Esophagus muscularis mucosa (tissue), 4 donors: Measurements from ENCODE around the gene SPINT4. TPM values are rescaled to one million over a fixed set of nuclear protein-coding genes. Genes with fewer than 3 reads are reported as not detected.
"Not testable (repeated sequence)": the region's sequence is repeated elsewhere in the genome, so short reads cannot be mapped to it uniquely, and the experiment has no call there.

Experiments used
- DNase-seq: peaks from one replicate; pipeline ENCODE4 v3.0.0-alpha.2; 2017; ENCODE audit errors: extremely low spot score
- H3K27ac ChIP-seq, 4 donors: fragments of 200-600 bp; sonication (generic); replicated peaks in 1 of 4; 1 replicate in 3 of 4; 2 replicates in 1 of 4; pipeline ENCODE4 v1.5.1; 2016 to 2019; ENCODE audit warnings: mild to moderate bottlenecking in 1 of 4
- H3K27me3 ChIP-seq, 4 donors: fragments of 200-600 bp; sonication (generic); one replicate each; pipeline versions ENCODE4 v1.5.1 to v1.6.0; 2016 to 2019
- H3K36me3 ChIP-seq, 4 donors: fragments of 200-600 bp; sonication (generic); one replicate each; pipeline ENCODE4 v1.5.1; 2016 to 2019
- H3K4me1 ChIP-seq, 4 donors: fragments of 200-600 bp; sonication (generic); one replicate each; pipeline ENCODE4 v1.5.1; 2016 to 2019
- H3K4me3 ChIP-seq, 4 donors: fragments of 200-600 bp; sonication (generic); 1 replicate in 2 of 4; 2 replicates in 2 of 4; pipeline ENCODE4 v1.5.1; 2016 to 2019; ENCODE audit warnings: mild to moderate bottlenecking in 4 of 4, moderate library complexity in 1 of 4
- H3K9me3 ChIP-seq, 4 donors: fragments of 200-600 bp; sonication (generic); 1 replicate in 3 of 4; 2 replicates in 1 of 4; pipeline ENCODE4 v1.5.1; 2016 to 2019
- EP300 ChIP-seq: sonication (generic); formaldehyde crosslinking; IDR thresholded peaks from one replicate; pipeline ENCODE4 v1.6.1; 2017; ENCODE audit warnings: antibody characterized with exemption
- POLR2A ChIP-seq: fragments of 450-650 bp; IDR thresholded peaks from one replicate; pipeline ENCODE4 v1.6.1; 2017; ENCODE audit warnings: antibody characterized with exemption, moderate library complexity, mild to moderate bottlenecking, low read depth
- POLR2AphosphoS5 ChIP-seq, 2 donors: sonication (generic); formaldehyde crosslinking; IDR thresholded peaks; one replicate each; pipeline ENCODE4 v1.6.1; 2017; ENCODE audit warnings: antibody characterized with exemption in 2 of 2
- WGBS: methylation state at CpG from one replicate; pipeline ENCODE4 v1.1.5; 2018; 5-methylcytosine and 5-hydroxymethylcytosine counted together
- intact Hi-C: fragments of 100-400 bp; cut with DNase I; formaldehyde crosslinking; loops from one replicate; pipeline ENCODE4 v1.15.1; 2023
- total RNA-seq, 4 donors: library from RNA; depleted of rRNA; stranded (reverse); fragments of >200 nt; gene quantifications; one replicate each; pipeline versions ENCODE4 v1.1.0 to v1.2.1, GENCODE V29; 2016
- TF ChIP-seq, protein P1 (sequence below), 3 experiments: fragments of 200-600 bp in 2 of 3; fragments of 450-650 bp in 1 of 3; sonication (generic) in 2 of 3; IDR thresholded peaks; one replicate each; pipeline ENCODE4 v1.5.1; 2017 to 2019; ENCODE audit warnings: antibody characterized with exemption in 3 of 3, mild to moderate bottlenecking in 2 of 3, moderate library complexity in 1 of 3

Gene SPINT4
- not detected for total RNA-seq

DNA sequence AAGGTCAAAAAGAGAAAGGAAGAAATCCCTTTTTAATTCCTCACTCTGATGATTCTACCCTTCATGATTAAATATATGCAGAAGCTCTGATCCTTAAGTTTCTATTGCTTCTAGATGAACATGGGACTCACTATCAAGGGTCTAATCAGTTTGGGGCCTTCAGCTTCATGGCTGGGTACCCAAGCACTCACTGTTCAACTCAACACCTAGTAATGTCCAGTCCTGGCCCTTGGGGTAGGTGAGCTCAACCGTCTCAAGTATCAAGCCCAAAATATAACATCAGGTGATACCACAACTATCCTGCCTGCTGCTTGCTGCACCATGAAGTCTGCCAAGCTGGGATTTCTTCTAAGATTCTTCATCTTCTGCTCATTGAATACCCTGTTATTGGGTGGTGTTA is at the start of gene SPINT4:
Gene SPINT4 (plus strand): TSS at position 301 of the 400 bp plus-strand sequence. CDS start 21 bp downstream, at position 322.
- no peaks in the 10 kb centered on the region for H3K9me3 ChIP-seq
- intact Hi-C loops = no loop called here
- TF ChIP-seq EP300 (no peak), POLR2AphosphoS5 (IDR thresholded peaks at IDR 0.05) (no peak), POLR2A (no peak)
- TF ChIP-seq, protein P1, sequence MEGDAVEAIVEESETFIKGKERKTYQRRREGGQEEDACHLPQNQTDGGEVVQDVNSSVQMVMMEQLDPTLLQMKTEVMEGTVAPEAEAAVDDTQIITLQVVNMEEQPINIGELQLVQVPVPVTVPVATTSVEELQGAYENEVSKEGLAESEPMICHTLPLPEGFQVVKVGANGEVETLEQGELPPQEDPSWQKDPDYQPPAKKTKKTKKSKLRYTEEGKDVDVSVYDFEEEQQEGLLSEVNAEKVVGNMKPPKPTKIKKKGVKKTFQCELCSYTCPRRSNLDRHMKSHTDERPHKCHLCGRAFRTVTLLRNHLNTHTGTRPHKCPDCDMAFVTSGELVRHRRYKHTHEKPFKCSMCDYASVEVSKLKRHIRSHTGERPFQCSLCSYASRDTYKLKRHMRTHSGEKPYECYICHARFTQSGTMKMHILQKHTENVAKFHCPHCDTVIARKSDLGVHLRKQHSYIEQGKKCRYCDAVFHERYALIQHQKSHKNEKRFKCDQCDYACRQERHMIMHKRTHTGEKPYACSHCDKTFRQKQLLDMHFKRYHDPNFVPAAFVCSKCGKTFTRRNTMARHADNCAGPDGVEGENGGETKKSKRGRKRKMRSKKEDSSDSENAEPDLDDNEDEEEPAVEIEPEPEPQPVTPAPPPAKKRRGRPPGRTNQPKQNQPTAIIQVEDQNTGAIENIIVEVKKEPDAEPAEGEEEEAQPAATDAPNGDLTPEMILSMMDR (IDR thresholded peaks at IDR 0.05) = no peak
- H3K36me3 ChIP-seq = no peaks in the 10 kb centered on the region
- no peaks in the 10 kb centered on the region for H3K4me1 ChIP-seq
- H3K27me3 ChIP-seq = no peaks in the 10 kb centered on the region
- H3K27ac ChIP-seq = no peak within 1 kb of the TSS
- no peak within 1 kb of the TSS for H3K4me3 ChIP-seq
- WGBS = 100% methylated on average over 1 of the region's 1 CpG
- DNase-seq = no peak

DNA sequence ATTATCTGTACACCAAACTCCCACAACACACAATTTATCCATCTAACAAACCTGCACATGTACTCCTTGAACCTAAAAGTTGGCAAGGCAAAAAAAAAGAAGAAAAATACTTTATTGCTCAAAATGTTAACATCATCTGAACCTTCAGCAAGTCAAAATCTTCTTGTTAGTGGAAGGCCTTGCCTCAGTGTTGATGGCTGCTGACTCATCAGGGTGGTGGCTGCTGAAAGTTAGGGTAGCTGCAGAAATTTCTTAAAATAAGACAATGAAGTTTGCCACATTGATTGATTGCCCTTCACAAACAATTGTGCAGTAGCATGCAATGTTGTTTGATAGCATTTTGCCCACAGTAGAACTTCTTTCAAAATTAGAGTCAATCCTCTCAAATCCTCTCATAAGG is 49.4 kb upstream of the SPINT4 start:
- Histone ChIP-seq H3K27me3 (no peaks in the 10 kb centered on the region), H3K36me3 (no peaks in the 10 kb centered on the region), H3K4me3 (no peak overlapping the region), H3K27ac (no peak overlapping the region), H3K9me3 (peaks cover 0 to 13% (median 1%) of the 10 kb centered on the region in 4 donors), H3K4me1 (no peaks in the 10 kb centered on the region)
- intact Hi-C loops = no loop called here
- no peak for DNase-seq
- TF ChIP-seq, protein P1 (IDR thresholded peaks at IDR 0.05) = no peak
- TF ChIP-seq POLR2A (no peak), POLR2AphosphoS5 (IDR thresholded peaks at IDR 0.05) (no peak), EP300 (no peak)

DNA sequence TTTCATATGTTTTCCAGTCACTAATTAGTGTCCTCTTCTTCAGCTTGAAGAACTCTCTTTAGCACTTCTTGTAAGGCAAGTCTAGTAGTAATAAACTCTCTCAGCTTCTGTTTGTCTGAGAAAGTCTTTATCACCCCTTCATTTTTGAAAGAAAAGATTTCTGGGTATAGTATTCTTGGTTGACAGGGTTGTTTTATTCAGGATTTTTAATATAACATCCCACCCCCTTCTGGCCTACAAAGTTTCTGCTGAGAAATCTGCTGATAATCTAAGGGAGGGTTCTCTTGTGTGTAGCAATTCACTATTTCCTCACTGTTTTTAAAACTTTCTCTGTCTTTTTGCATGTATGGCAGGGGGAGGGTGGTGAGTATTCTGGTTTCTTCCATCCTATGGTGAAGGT is 42.5 kb upstream of the SPINT4 start:
- no peaks in the 10 kb centered on the region for H3K36me3 ChIP-seq
- intact Hi-C loops = no loop called here
- TF ChIP-seq EP300 (no peak), POLR2A (no peak), POLR2AphosphoS5 (IDR thresholded peaks at IDR 0.05) (no peak)
- TF ChIP-seq, protein P1 (IDR thresholded peaks at IDR 0.05) = no peak
- H3K9me3 ChIP-seq = peaks cover 0 to 38% (median 32%) of the 10 kb centered on the region in 4 donors
- no peak overlapping the region for H3K27ac ChIP-seq
- peaks cover 0 to 22% (median 0%) of the 10 kb centered on the region in 4 donors for H3K27me3 ChIP-seq
- H3K4me3 ChIP-seq = no peak overlapping the region
- DNase-seq = no peak
- no peaks in the 10 kb centered on the region for H3K4me1 ChIP-seq

DNA sequence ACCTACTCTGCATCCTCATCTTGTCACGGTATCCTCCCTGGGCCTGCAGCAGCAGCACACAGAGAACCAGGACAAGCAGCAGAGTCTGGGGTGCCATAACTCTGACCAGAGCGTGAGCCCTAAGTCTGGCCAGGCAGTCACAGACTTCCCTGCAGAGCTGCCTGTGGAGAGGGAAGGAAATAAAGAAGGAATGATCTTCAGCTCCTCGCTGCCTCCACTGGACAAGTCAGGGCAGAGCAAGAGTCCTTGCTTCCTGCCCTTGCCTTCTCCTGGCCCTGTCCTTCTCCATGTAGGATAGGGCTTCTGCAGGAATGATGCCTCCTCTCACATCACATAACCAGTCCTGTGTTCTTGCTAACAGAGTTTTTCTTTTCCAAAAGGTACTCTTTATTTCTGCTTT is 36.3 kb upstream of the SPINT4 start:
- no peak for DNase-seq
- Histone ChIP-seq H3K27ac (no peak overlapping the region), H3K9me3 (peaks cover 0 to 8% (median 1%) of the 10 kb centered on the region in 4 donors), H3K4me1 (no peaks in the 10 kb centered on the region), H3K36me3 (no peaks in the 10 kb centered on the region), H3K27me3 (peaks cover 0 to 18% (median 0%) of the 10 kb centered on the region in 4 donors), H3K4me3 (no peak overlapping the region)
- WGBS = 60% methylated on average over 3 of the region's 3 CpGs
- intact Hi-C loops = no loop called here
- TF ChIP-seq, protein P1 (IDR thresholded peaks at IDR 0.05) = no peak
- no peak for TF ChIP-seq EP300
- TF ChIP-seq POLR2AphosphoS5 (IDR thresholded peaks at IDR 0.05) = no peak
- no peak for TF ChIP-seq POLR2A

DNA sequence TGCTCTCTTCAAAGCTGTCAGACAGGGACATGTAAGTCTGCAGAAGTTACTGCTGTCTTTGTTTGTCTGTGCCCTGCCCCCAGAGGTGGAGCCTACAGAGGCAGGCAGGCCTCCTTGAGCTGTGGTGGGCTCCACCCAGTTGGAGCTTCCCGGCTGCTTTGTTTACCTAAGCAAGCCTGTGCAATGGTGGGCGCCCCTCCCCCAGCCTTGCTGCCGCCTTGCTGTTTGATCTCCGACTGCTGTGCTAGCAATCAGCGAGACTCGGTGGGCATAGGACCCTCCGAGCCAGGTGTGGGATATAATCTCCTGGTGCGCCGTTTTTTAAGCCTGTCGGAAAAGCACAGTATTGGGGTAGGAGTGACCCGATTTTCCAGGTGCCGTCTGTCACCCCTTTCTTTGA is 28.8 kb upstream of the SPINT4 start:
- H3K9me3 ChIP-seq, intact Hi-C loops, H3K4me1 ChIP-seq, H3K36me3 ChIP-seq, H3K27me3 ChIP-seq, DNase-seq, H3K27ac ChIP-seq, H3K4me3 ChIP-seq: not testable (repeated sequence)
- WGBS = 88% methylated on average over 11 of the region's 12 CpGs
